Nephron progenitor cell (in vitro differentiated cells): ENCODE results near the gene CST3.
A peak's percentile ranks its signal among the peaks of the same experiment; 100 is the strongest.

Source experiments
- DNase-seq: peaks from one replicate; pipeline ENCODE4 v3.0.0; 2021
- H3K27ac Mint-ChIP-seq: 2 replicates; pipeline ENCODE4 v1.8.0; 2021; ENCODE audit warnings: mild to moderate bottlenecking, moderate library complexity, mixed read lengths
- H3K27me3 Mint-ChIP-seq: 2 replicates; pipeline ENCODE4 v1.8.0; 2021; ENCODE audit warnings: mild to moderate bottlenecking, low read depth, mixed read lengths; ENCODE audit not compliant: poor library complexity
- H3K36me3 Mint-ChIP-seq: 2 replicates; pipeline ENCODE4 v1.8.0; 2021; ENCODE audit warnings: low read depth, mixed read lengths
- H3K4me1 Mint-ChIP-seq: 2 replicates; pipeline ENCODE4 v1.8.0; 2021; ENCODE audit warnings: mixed read lengths
- H3K4me3 Mint-ChIP-seq: 2 replicates; pipeline ENCODE4 v1.8.0; 2021; ENCODE audit warnings: mild to moderate bottlenecking, moderate library complexity, mixed read lengths
- H3K9me3 Mint-ChIP-seq: 2 replicates; pipeline ENCODE4 v1.8.0; 2021; ENCODE audit warnings: mild to moderate bottlenecking, moderate library complexity, mixed read lengths
- TF ChIP-seq, protein P1 (sequence below): fragments of 200-600 bp; sonication (generic); IDR thresholded peaks from 2 replicates; pipeline ENCODE4 v1.5.0; 2021; ENCODE audit warnings: antibody characterized with exemption

CST3 gene

DNA sequence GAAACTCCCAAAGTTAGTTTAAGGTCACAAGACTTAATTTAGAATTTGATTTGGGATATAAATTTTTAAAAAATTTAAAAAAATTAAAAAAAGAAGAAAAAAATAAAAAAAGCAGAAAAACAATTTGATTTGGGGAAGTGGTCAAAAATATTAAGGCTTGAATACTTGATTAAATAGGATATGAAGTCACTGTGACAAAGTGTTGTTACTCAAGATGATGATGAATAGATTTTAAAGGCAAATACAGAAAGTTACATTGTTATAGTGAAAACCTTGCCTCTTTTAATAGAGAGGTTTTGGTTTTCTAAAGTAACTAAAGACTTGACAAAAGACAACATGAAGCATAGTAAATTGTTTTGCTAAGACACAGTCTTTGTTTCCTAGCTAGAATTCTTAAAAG, 39.3 kb downstream of the CST3 start:
- Mint-ChIP-seq H3K27ac (no peak overlapping the region), H3K36me3 (no peaks in the 10 kb centered on the region), H3K9me3 (peaks cover 6% of the 10 kb centered on the region), H3K27me3 (no peaks in the 10 kb centered on the region), H3K4me3 (no peak overlapping the region), H3K4me1 (peaks cover 6% of the 10 kb centered on the region)
- TF ChIP-seq, protein P1, sequence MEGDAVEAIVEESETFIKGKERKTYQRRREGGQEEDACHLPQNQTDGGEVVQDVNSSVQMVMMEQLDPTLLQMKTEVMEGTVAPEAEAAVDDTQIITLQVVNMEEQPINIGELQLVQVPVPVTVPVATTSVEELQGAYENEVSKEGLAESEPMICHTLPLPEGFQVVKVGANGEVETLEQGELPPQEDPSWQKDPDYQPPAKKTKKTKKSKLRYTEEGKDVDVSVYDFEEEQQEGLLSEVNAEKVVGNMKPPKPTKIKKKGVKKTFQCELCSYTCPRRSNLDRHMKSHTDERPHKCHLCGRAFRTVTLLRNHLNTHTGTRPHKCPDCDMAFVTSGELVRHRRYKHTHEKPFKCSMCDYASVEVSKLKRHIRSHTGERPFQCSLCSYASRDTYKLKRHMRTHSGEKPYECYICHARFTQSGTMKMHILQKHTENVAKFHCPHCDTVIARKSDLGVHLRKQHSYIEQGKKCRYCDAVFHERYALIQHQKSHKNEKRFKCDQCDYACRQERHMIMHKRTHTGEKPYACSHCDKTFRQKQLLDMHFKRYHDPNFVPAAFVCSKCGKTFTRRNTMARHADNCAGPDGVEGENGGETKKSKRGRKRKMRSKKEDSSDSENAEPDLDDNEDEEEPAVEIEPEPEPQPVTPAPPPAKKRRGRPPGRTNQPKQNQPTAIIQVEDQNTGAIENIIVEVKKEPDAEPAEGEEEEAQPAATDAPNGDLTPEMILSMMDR, result no peak
- DNase-seq, result no peak

DNA sequence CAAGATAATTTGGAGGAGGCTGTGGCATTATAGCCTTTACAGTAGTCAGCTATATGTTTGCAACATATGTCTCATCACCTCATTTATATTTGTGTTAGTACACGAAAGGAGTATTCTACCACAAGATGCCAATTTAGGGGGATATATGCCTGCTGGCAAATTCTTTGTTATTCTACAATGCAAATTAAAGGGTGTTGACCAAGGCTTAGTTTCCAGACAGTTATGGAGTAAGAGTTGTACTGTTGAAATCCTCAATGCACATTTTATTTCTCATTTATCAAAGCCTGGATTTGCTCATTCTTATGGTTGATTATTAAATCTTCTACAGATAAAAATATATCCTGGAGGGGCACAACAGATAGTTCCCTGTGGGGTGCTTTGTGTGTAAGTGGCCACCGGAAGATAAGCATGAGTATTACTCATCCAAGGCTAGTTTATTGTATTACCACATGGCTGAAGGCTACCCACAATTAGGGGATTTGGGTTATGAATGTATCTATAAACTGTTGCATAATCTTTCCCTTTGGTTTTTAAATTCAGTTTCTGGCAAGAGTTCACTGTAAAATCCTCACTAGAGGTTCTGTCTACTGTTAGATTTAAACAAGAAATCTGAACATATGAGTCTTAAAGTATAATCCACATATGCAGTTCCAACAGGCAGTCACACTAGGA, 41.0 kb downstream of the CST3 start:
- H3K9me3 Mint-ChIP-seq, result peaks cover 6% of the 10 kb centered on the region
- no peaks in the 10 kb centered on the region for H3K27me3 Mint-ChIP-seq
- H3K4me1 Mint-ChIP-seq, result peaks cover 6% of the 10 kb centered on the region
- H3K27ac Mint-ChIP-seq, result no peak overlapping the region
- TF ChIP-seq, protein P1, result no peak
- no peaks in the 10 kb centered on the region for H3K36me3 Mint-ChIP-seq
- no peak for DNase-seq
- no peak overlapping the region for H3K4me3 Mint-ChIP-seq

- no peaks in the 10 kb centered on the region for H3K27me3 Mint-ChIP-seq
- no peaks in the 10 kb centered on the region for H3K36me3 Mint-ChIP-seq
- no peak for DNase-seq
- no peak overlapping the region for H3K27ac Mint-ChIP-seq
- TF ChIP-seq, protein P1, result no peak
- H3K9me3 Mint-ChIP-seq, result peaks cover 6% of the 10 kb centered on the region
- H3K4me1 Mint-ChIP-seq, result peaks cover 6% of the 10 kb centered on the region
- no peak overlapping the region for H3K4me3 Mint-ChIP-seq
Measured at GRCh38 chr20:23595941-23596340, 41.8 kb downstream of the CST3 start.

- H3K27ac Mint-ChIP-seq, result no peak overlapping the region
Measured at GRCh38 chr20:23588434-23589403, 49.0 kb downstream of the CST3 start.

GRCh38 chr20:23587631-23588030, 50.1 kb downstream of the CST3 start:
- peaks cover 7% of the 10 kb centered on the region for H3K4me1 Mint-ChIP-seq
- peaks cover 6% of the 10 kb centered on the region for H3K36me3 Mint-ChIP-seq
- no peak for DNase-seq
- no peak overlapping the region for H3K4me3 Mint-ChIP-seq
- TF ChIP-seq, protein P1, result no peak
- peaks cover 3% of the 10 kb centered on the region for H3K27me3 Mint-ChIP-seq
- no peak overlapping the region for H3K27ac Mint-ChIP-seq
- peaks cover 14% of the 10 kb centered on the region for H3K9me3 Mint-ChIP-seq

More at GRCh38 chr20:23588434-23589403, 49.0 kb downstream of the CST3 start:
- TF ChIP-seq, protein P1, result no peak
- Mint-ChIP-seq H3K27me3 (peaks cover 3% of the 10 kb centered on the region), H3K4me1 (peaks cover 7% of the 10 kb centered on the region), H3K4me3 (peak overlapping the region; percentile 42), H3K36me3 (peaks cover 6% of the 10 kb centered on the region), H3K9me3 (peaks cover 14% of the 10 kb centered on the region)
- DNase-seq, result no peak
